Stimulated activated CD4-positive, alpha-beta T cell treated with anti-CD3 and anti-CD28 coated beads, Interleukin-2, amount 100 ng/mL, for 4 hours (primary cell): ENCODE measurements around the gene PAPSS1.
A peak's percentile ranks its signal among the peaks of the same experiment; 100 is the strongest.
"Not testable (repeated sequence)": the region's sequence is repeated elsewhere in the genome, so short reads cannot be mapped to it uniquely, and the experiment has no call there.

Experiments used
- DNase-seq: peaks from one replicate; pipeline ENCODE4 v3.0.0-alpha.2; 2020; ENCODE audit warnings: low read depth

PAPSS1 gene

GRCh38 chr4:107719922-107720722, at the start of gene PAPSS1:
Gene PAPSS1, minus strand, starts transcription at chr4:107720234. Its CDS starts 55 bp downstream, at chr4:107720179.
- peak; percentile 92 for DNase-seq

- DNase-seq, result no peak
Observed at GRCh38 chr4:107760281-107760947, 40.4 kb upstream of the PAPSS1 start.

- DNase-seq, result no peak
Observed at GRCh38 chr4:107757864-107758476, 37.9 kb upstream of the PAPSS1 start.

- no peak for DNase-seq
Observed at GRCh38 chr4:107757283-107757682, 37.2 kb upstream of the PAPSS1 start.

- no peak for DNase-seq
Observed at GRCh38 chr4:107755841-107756356, 35.9 kb upstream of the PAPSS1 start.

- DNase-seq, result no peak
Observed at GRCh38 chr4:107751670-107752069, 31.6 kb upstream of the PAPSS1 start.

- DNase-seq, result no peak
Observed at GRCh38 chr4:107747748-107748486, 27.9 kb upstream of the PAPSS1 start.

GRCh38 chr4:107746161-107746560, 26.1 kb upstream of the PAPSS1 start:
- no peak for DNase-seq

GRCh38 chr4:107744532-107744931, 24.5 kb upstream of the PAPSS1 start:
- no peak for DNase-seq

- DNase-seq, result no peak
Observed at GRCh38 chr4:107743532-107743931, 23.5 kb upstream of the PAPSS1 start.

- DNase-seq, result no peak
Observed at GRCh38 chr4:107742791-107743190, 22.8 kb upstream of the PAPSS1 start.

- DNase-seq, result no peak
Observed at GRCh38 chr4:107742196-107742595, 22.2 kb upstream of the PAPSS1 start.

- DNase-seq, result no peak
Observed at GRCh38 chr4:107740950-107741701, 21.1 kb upstream of the PAPSS1 start.

GRCh38 chr4:107740381-107740780, 20.3 kb upstream of the PAPSS1 start:
- no peak for DNase-seq

GRCh38 chr4:107737450-107737849, 17.4 kb upstream of the PAPSS1 start:
- no peak for DNase-seq

- DNase-seq, result peak; percentile 16
Observed at GRCh38 chr4:107736924-107737448, 17.0 kb upstream of the PAPSS1 start.

GRCh38 chr4:107736037-107736436, 16.0 kb upstream of the PAPSS1 start:
- DNase-seq, result no peak

GRCh38 chr4:107734120-107734519, 14.1 kb upstream of the PAPSS1 start:
- DNase-seq, result no peak

- no peak for DNase-seq
Observed at GRCh38 chr4:107733431-107733925, 13.4 kb upstream of the PAPSS1 start.

- not testable (repeated sequence) for DNase-seq
Observed at GRCh38 chr4:107729050-107729449, 9.0 kb upstream of the PAPSS1 start.
